GM12878 (cell line): ENCODE measurements around the gene ARPC1B. TPM values are rescaled to one million over a fixed set of nuclear protein-coding genes. Genes with fewer than 3 reads are reported as not detected.

Source experiments
- CUX1 ChIP-seq: IDR thresholded peaks from 2 replicates; pipeline ENCODE4 v1.6.1; 2012; ENCODE audit warnings: improper control_type of control experiment, low read depth, low read length; ENCODE audit not compliant: insufficient replicate concordance
- EGR1 ChIP-seq, 2 experiments: IDR thresholded peaks; 1 replicate in 1 of 2; 2 replicates in 1 of 2; pipeline ENCODE4 v1.6.1; 2011 to 2012; ENCODE audit warnings: low read depth in 2 of 2, low read length in 2 of 2, borderline replicate concordance in 1 of 2, mild to moderate bottlenecking in 1 of 2, moderate library complexity in 1 of 2
- FOS ChIP-seq: IDR thresholded peaks from 3 replicates; pipeline ENCODE4 v1.6.1; 2011; ENCODE audit warnings: borderline replicate concordance; ENCODE audit not compliant: insufficient read length; ENCODE audit errors: extremely low read depth
- IRF5 ChIP-seq: fragments of 450-650 bp; IDR thresholded peaks from 2 replicates; pipeline ENCODE4 v1.6.1; 2017; ENCODE audit warnings: borderline replicate concordance
- MYC ChIP-seq: IDR thresholded peaks from 2 replicates; pipeline ENCODE4 v1.6.1; 2011; ENCODE audit warnings: mild to moderate bottlenecking, low read length, moderate library complexity, inconsistent platforms; ENCODE audit not compliant: insufficient read depth, insufficient replicate concordance, insufficient read length, severe bottlenecking
- NRF1 ChIP-seq: conservative IDR thresholded peaks from 2 replicates; pipeline ENCODE4 v1.6.1; 2011; ENCODE audit warnings: mild to moderate bottlenecking, low read depth, low read length, improper control_type of control experiment
- POLR2AphosphoS2 ChIP-seq: IDR thresholded peaks from 2 replicates; pipeline ENCODE4 v1.6.1; 2011; ENCODE audit warnings: low read depth, mild to moderate bottlenecking, low read length, improper control_type of control experiment, moderate library complexity
- REST ChIP-seq: IDR thresholded peaks from 2 replicates; pipeline ENCODE4 v1.6.1; 2012; ENCODE audit warnings: mild to moderate bottlenecking, low read depth, low read length
- RFX5 ChIP-seq: IDR thresholded peaks from 2 replicates; pipeline ENCODE4 v1.6.1; 2011; ENCODE audit warnings: low read depth, low read length, improper control_type of control experiment
- SUZ12 ChIP-seq: fragments of 200-600 bp; sonication (generic); IDR thresholded peaks from one replicate; pipeline ENCODE4 v1.6.1; 2018; ENCODE audit warnings: antibody characterized with exemption, mild to moderate bottlenecking; ENCODE audit not compliant: unreplicated experiment
- TCF3 ChIP-seq: IDR thresholded peaks from 2 replicates; pipeline ENCODE4 v1.6.1; 2012; ENCODE audit warnings: low read depth, mild to moderate bottlenecking, low read length, borderline replicate concordance; ENCODE audit not compliant: insufficient read depth
- ZNF207 ChIP-seq: fragments of 450-650 bp; IDR thresholded peaks from 2 replicates; pipeline ENCODE4 v1.6.1; 2014; ENCODE audit warnings: antibody characterized with exemption, mild to moderate bottlenecking, borderline replicate concordance
- polyA plus RNA-seq, 11 experiments: library from polyadenylated mRNA; depleted of rRNA in 4 of 11; unstranded in 6 of 11; stranded (reverse) in 5 of 11; fragments of >200 nt; fragmentation: Nextera tagmentation in 4 of 11; fragmentation: Illumina TruSeq in 1 of 11; extraction: Ambion mirVana in 4 of 11; extraction: Trizol in 1 of 11; gene quantifications; 1 replicate in 1 of 11; 2 replicates in 10 of 11; pipeline versions ENCODE4 v1.2.1 to v1.2.3, GENCODE V29; 2011 to 2016; ENCODE audit warnings: inconsistent platforms in 2 of 11, missing spikeins in 2 of 11, low read depth in 1 of 11
- total RNA-seq, 4 experiments: library from RNA; depleted of rRNA in 3 of 4; stranded (reverse); fragments of >200 nt in 3 of 4; fragmentation: Illumina TruSeq in 1 of 4; extraction: Trizol in 1 of 4; gene quantifications; 2 replicates each; pipeline versions ENCODE4 v1.2.1 to v1.2.3, GENCODE V29; 2013 to 2021
- TF ChIP-seq, protein P1 (sequence below): fragments of 450-650 bp; IDR thresholded peaks from 2 replicates; pipeline ENCODE4 v1.6.1; 2016; ENCODE audit warnings: mild to moderate bottlenecking
- TF ChIP-seq, protein P2 (sequence below): fragments of 150-350 bp; IDR thresholded peaks from 2 replicates; pipeline ENCODE4 v1.6.1; 2014; ENCODE audit warnings: mild to moderate bottlenecking, low read depth, low read length

ARPC1B gene
- total and polyA plus RNA-seq, 10 of the 15 experiments (the other 5 are each of a cell fraction or from before 2014, with no cell fraction given), result 14.1 to 762 (median 387) TPM

DNA sequence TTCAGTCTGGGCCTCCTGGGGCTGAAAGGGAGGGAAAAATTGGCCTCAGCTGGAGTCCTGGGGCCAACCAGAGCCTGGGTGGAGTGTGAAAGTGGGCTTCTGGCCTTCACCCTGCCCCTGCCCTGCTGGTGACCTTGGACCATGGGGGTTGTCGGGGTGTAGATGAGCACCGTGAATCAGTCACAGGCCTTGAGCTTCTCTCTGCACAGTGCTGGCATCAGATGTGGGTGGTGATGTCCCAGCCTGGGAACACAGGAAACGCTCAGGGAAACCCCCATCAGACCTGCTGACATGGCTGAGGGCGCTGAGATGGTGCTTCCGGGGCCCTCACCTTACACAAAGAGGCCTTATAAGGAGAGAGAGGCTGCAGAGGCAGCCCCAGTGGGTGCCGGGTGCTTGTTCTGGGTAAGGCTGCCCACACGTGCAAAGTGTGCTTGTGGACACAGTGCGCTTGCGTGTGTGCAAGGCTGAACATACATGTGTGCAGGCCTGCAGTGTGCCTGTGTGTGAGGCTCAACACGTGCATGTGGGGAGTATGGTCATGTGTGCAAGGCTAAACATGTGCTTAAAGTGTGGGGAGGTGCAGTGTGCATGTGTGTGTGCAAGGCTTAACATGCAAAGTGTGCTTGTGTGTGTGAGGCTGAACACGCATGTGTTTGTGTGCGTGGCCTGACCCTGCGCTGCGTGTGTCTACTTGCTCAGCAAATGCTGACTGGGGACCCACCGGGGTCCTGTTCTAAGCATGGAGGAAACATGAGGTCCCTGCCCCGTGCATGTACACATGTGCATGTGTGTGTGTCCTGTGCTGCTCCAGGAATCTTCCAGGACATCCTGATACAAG lies 6.5 kb downstream of the ARPC1B start (continued):
- TF ChIP-seq CUX1, result no peak
- TF ChIP-seq POLR2AphosphoS2, result peak; percentile 38
- no peak for TF ChIP-seq REST
- no peak for TF ChIP-seq IRF5
- TF ChIP-seq FOS, result no peak
- peak; percentile 45 for TF ChIP-seq NRF1
- TF ChIP-seq RFX5, result no peak
- TF ChIP-seq, protein P1, sequence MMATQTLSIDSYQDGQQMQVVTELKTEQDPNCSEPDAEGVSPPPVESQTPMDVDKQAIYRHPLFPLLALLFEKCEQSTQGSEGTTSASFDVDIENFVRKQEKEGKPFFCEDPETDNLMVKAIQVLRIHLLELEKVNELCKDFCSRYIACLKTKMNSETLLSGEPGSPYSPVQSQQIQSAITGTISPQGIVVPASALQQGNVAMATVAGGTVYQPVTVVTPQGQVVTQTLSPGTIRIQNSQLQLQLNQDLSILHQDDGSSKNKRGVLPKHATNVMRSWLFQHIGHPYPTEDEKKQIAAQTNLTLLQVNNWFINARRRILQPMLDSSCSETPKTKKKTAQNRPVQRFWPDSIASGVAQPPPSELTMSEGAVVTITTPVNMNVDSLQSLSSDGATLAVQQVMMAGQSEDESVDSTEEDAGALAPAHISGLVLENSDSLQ, result no peak
- no peak for TF ChIP-seq TCF3
- TF ChIP-seq SUZ12, result no peak
- peak in 1 of 2 experiments; percentile 51; a peak in 1 of 3 replicates for TF ChIP-seq EGR1 (IDR thresholded peaks at IDR 0.05; ENCODE audit: borderline replicate concordance in 1 of 2, low read depth in 2 of 2, low read length in 2 of 2)
- peak; percentile 93 for TF ChIP-seq MYC
- TF ChIP-seq, protein P2, sequence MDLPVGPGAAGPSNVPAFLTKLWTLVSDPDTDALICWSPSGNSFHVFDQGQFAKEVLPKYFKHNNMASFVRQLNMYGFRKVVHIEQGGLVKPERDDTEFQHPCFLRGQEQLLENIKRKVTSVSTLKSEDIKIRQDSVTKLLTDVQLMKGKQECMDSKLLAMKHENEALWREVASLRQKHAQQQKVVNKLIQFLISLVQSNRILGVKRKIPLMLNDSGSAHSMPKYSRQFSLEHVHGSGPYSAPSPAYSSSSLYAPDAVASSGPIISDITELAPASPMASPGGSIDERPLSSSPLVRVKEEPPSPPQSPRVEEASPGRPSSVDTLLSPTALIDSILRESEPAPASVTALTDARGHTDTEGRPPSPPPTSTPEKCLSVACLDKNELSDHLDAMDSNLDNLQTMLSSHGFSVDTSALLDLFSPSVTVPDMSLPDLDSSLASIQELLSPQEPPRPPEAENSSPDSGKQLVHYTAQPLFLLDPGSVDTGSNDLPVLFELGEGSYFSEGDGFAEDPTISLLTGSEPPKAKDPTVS, result no peak
- TF ChIP-seq ZNF207, result no peak
